ENCODE results near the gene CACNA1G. TPM values are rescaled to one million over a fixed set of nuclear protein-coding genes. Genes with fewer than 3 reads are reported as not detected.

Gene CACNA1G
- total and polyA plus RNA-seq, 2 donors (not counting 1 experiment from before 2014, with no cell fraction given), result 0.08 to 0.99 TPM

DNA sequence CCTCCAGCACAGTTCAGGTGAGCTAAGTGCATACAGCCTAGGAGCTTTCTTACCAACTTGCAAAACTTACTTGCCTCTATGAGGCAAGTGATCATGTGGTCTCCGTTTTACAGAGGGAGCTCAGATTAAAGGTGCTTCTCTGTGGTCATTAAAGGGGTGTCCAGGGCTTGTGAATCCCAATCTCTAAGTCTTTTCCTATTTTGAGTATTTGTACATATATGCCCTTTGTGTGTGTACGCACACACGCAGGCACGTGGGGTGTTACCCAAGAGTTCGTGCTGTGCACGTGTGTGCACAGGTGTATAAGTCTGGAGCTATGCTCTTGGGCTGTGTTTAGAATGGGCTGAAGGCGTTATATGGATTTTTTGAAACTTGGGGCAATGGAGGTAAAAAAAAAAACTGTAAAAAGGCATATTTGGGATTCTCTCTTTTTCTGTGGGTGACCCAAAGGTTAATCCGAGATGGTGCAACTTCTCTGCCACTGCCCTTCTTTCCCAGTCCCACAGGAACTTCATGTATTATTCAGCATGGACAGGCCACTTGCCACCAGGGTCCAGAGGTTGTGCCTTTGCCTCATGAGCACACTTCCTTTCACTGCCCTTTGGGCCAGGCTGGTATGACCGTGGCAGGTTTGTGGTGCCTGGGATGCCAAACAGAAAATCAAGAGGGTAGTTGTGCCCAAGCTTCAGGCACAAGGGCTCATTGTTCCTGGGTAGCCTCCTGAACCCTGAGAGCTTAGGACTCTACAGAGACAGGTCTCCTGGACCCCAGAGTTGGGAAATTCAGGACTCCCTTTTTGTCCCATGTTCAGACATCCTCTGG lies 75.7 kb downstream of the CACNA1G start:
- peak overlapping the region in 2 of 4 experiments; percentile 59 to 65 for H3K4me3 ChIP-seq (replicated peaks in 1 of 4; ENCODE audit: control extremely low read depth in 1 of 4, insufficient read depth in 1 of 4, low read depth in 3 of 4, low read length in 4 of 4)
- H3K9ac ChIP-seq (ENCODE audit: insufficient read depth, low read length), result no peak overlapping the region
- H3K36me3 ChIP-seq (ENCODE audit: control insufficient read depth, insufficient read depth, low read length), result no peaks in the 10 kb centered on the region
- DNase-seq (ENCODE audit: low read depth in 2 of 2), result no peak
- H3K4me1 ChIP-seq (ENCODE audit: control insufficient read depth, extremely low read depth, insufficient read depth, low read length), result peaks cover 31% of the 10 kb centered on the region
- TF ChIP-seq, protein P1, sequence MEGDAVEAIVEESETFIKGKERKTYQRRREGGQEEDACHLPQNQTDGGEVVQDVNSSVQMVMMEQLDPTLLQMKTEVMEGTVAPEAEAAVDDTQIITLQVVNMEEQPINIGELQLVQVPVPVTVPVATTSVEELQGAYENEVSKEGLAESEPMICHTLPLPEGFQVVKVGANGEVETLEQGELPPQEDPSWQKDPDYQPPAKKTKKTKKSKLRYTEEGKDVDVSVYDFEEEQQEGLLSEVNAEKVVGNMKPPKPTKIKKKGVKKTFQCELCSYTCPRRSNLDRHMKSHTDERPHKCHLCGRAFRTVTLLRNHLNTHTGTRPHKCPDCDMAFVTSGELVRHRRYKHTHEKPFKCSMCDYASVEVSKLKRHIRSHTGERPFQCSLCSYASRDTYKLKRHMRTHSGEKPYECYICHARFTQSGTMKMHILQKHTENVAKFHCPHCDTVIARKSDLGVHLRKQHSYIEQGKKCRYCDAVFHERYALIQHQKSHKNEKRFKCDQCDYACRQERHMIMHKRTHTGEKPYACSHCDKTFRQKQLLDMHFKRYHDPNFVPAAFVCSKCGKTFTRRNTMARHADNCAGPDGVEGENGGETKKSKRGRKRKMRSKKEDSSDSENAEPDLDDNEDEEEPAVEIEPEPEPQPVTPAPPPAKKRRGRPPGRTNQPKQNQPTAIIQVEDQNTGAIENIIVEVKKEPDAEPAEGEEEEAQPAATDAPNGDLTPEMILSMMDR (conservative IDR thresholded peaks at IDR 0.05 in 1 of 2, IDR thresholded peaks at IDR 0.05 in 1 of 2; ENCODE audit: low read depth in 1 of 2, low read length in 2 of 2), result no peak
- TF ChIP-seq EZH2 (IDR thresholded peaks at IDR 0.05; ENCODE audit: low read length, missing control alignments), result no peak
- no peak overlapping the region for H2AFZ ChIP-seq (ENCODE audit: low read length)
- H3K79me2 ChIP-seq (ENCODE audit: control insufficient read depth, insufficient read depth, low read length), result no peaks in the 10 kb centered on the region
- H3K27me3 ChIP-seq (ENCODE audit: control insufficient read depth, insufficient read depth, low read length), result no peaks in the 10 kb centered on the region
- no peak overlapping the region for H3K27ac ChIP-seq (ENCODE audit: insufficient read depth, low read length)
- H3K9me3 ChIP-seq (ENCODE audit: control insufficient read depth, insufficient read depth, low read depth, low read length), result no peaks in the 10 kb centered on the region
- H4K20me1 ChIP-seq (ENCODE audit: control insufficient read depth, extremely low read depth, insufficient read depth, low read length), result no peaks in the 10 kb centered on the region
- H3K4me2 ChIP-seq (ENCODE audit: extremely low read depth, insufficient read depth, low read length), result peak overlapping the region; percentile 32

DNA sequence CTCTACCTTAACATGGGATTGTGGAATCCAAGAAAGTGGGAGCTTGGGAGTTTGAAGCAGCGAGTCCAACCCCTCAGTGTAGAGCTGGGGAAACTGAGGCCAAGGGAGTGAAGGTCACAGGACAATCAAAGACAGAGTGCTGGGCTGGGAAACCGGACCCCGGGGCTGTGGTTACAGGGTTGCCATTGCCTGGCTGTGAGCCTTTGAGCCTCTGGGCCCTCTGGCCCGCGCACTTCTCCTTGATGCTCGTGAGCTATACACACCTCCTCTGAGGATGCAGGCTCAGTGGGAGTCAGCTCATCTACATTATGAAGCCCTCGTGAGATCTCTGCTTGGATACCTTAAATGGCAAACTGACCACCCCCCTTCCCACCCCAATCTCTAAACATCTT lies 76.3 kb downstream of the CACNA1G start:
- no peak for TF ChIP-seq EZH2 (IDR thresholded peaks at IDR 0.05; ENCODE audit: low read length, missing control alignments)
- TF ChIP-seq, protein P1 (conservative IDR thresholded peaks at IDR 0.05 in 1 of 2, IDR thresholded peaks at IDR 0.05 in 1 of 2; ENCODE audit: low read depth in 1 of 2, low read length in 2 of 2), result no peak
- Histone ChIP-seq H3K9me3 (ENCODE audit: control insufficient read depth, insufficient read depth, low read depth, low read length) (no peaks in the 10 kb centered on the region), H3K36me3 (ENCODE audit: control insufficient read depth, insufficient read depth, low read length) (no peaks in the 10 kb centered on the region), H3K4me1 (ENCODE audit: control insufficient read depth, extremely low read depth, insufficient read depth, low read length) (peaks cover 32% of the 10 kb centered on the region), H3K4me2 (ENCODE audit: extremely low read depth, insufficient read depth, low read length) (no peak overlapping the region), H3K27ac (ENCODE audit: insufficient read depth, low read length) (no peak overlapping the region), H4K20me1 (ENCODE audit: control insufficient read depth, extremely low read depth, insufficient read depth, low read length) (no peaks in the 10 kb centered on the region), H3K4me3 (replicated peaks in 1 of 4; ENCODE audit: control extremely low read depth in 1 of 4, insufficient read depth in 1 of 4, low read depth in 3 of 4, low read length in 4 of 4) (no peak overlapping the region), H3K27me3 (ENCODE audit: control insufficient read depth, insufficient read depth, low read length) (no peaks in the 10 kb centered on the region), H3K79me2 (ENCODE audit: control insufficient read depth, insufficient read depth, low read length) (no peaks in the 10 kb centered on the region), H2AFZ (ENCODE audit: low read length) (no peak overlapping the region), H3K9ac (ENCODE audit: insufficient read depth, low read length) (no peak overlapping the region)
- DNase-seq (ENCODE audit: low read depth in 2 of 2), result no peak

DNA sequence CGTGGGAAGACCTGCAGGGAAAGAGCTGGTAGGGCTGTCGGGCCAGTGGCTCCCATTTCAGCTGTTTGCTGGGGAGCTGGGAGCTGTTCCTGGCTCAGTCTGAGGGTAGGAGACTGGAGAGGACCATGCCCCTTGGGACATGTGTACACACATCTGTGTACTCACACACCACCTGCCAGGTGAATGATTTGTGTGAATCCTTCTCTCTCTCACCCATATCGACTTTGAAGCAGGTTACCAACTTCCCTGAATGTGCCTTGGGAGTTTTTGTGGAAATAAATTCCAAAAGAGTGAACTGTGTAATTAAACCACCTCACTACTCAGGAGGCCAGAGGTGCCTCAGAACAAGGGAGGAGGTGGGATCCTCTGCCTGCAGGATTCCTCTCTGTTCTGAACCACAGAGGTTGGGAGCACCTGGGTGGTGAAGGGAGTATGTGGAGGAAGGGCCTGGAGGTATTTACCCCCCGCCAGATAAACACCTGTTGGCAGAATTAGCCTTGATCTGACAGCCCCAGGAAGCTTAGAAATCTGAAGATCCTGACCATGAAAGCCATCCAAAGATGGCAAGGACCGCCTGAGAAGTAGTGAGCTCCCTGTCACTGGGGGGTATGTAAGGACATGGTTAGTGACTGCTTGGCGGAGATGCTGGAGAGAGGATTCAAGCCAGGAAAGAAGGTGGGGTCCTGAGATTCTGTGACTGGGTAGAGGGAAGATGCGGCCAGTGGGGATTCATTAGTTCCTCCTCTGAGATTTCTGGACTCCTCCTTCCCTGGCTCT lies 77.5 kb downstream of the CACNA1G start:
- Histone ChIP-seq H3K79me2 (ENCODE audit: control insufficient read depth, insufficient read depth, low read length) (no peaks in the 10 kb centered on the region), H3K4me1 (ENCODE audit: control insufficient read depth, extremely low read depth, insufficient read depth, low read length) (peaks cover 32% of the 10 kb centered on the region), H3K9ac (ENCODE audit: insufficient read depth, low read length) (no peak overlapping the region), H3K27me3 (ENCODE audit: control insufficient read depth, insufficient read depth, low read length) (no peaks in the 10 kb centered on the region), H2AFZ (ENCODE audit: low read length) (no peak overlapping the region), H4K20me1 (ENCODE audit: control insufficient read depth, extremely low read depth, insufficient read depth, low read length) (no peaks in the 10 kb centered on the region), H3K27ac (ENCODE audit: insufficient read depth, low read length) (peak overlapping the region; percentile 83), H3K4me2 (ENCODE audit: extremely low read depth, insufficient read depth, low read length) (peak overlapping the region; percentile 90), H3K36me3 (ENCODE audit: control insufficient read depth, insufficient read depth, low read length) (no peaks in the 10 kb centered on the region), H3K4me3 (replicated peaks in 1 of 4; ENCODE audit: control extremely low read depth in 1 of 4, insufficient read depth in 1 of 4, low read depth in 3 of 4, low read length in 4 of 4) (no peak overlapping the region), H3K9me3 (ENCODE audit: control insufficient read depth, insufficient read depth, low read depth, low read length) (no peaks in the 10 kb centered on the region)
- TF ChIP-seq, protein P1 (conservative IDR thresholded peaks at IDR 0.05 in 1 of 2, IDR thresholded peaks at IDR 0.05 in 1 of 2; ENCODE audit: low read depth in 1 of 2, low read length in 2 of 2), result no peak
- no peak for TF ChIP-seq EZH2 (IDR thresholded peaks at IDR 0.05; ENCODE audit: low read length, missing control alignments)
- DNase-seq (ENCODE audit: low read depth in 2 of 2), result no peak

Measured in fibroblast of lung (primary cell).